ENCODE results near the gene FTSJ1.
A peak's percentile ranks its signal among the peaks of the same experiment; 100 is the strongest.

The FTSJ1 gene

DNA sequence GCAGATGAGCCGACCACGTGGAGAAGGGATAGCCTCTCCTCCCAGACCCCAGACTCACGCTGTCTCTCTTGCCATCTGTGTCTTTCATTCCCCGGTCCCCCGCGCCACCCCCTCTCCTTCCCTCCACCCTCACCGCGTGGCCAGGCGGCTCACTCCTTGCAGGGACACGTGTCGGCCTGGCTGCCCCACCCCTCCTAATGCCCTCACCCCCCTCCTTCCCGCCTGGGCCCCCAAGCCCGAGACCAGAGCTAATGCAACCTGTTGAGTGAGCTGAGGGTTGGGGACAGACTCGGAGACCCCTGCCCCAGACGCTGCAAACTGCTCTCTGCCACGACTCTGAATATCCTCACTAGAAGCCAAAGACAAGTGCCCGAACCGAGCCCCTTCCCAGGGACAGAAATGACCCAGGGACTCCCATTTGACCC, 7.7 kb upstream of the FTSJ1 start:
- DNase-seq (ENCODE audit: low read depth, low spot score) = no peak
- H3K9ac ChIP-seq (ENCODE audit: insufficient read length) = peak overlapping the region; percentile 87
- H3K27ac ChIP-seq = peak overlapping the region; percentile 80
- no peaks in the 10 kb centered on the region for H3K9me3 ChIP-seq (ENCODE audit: low read depth, low read length)
- no peak for TF ChIP-seq FOXP2 (optimal IDR thresholded peaks at IDR 0.05; ENCODE audit: control extremely low read depth, extremely low read length, insufficient read depth)
- no peak for TF ChIP-seq POLR2AphosphoS5 (IDR thresholded peaks at IDR 0.05; ENCODE audit: borderline replicate concordance, low read depth, low read length)
- TF ChIP-seq EZH2 (IDR thresholded peaks at IDR 0.05) = no peak
- peak overlapping the region; percentile 85 for H3K4me3 ChIP-seq
- peaks cover 11% of the 10 kb centered on the region; the same call in 1 of the 2 replicates for H3K36me3 ChIP-seq (ENCODE audit: insufficient read depth, low read length)

DNA sequence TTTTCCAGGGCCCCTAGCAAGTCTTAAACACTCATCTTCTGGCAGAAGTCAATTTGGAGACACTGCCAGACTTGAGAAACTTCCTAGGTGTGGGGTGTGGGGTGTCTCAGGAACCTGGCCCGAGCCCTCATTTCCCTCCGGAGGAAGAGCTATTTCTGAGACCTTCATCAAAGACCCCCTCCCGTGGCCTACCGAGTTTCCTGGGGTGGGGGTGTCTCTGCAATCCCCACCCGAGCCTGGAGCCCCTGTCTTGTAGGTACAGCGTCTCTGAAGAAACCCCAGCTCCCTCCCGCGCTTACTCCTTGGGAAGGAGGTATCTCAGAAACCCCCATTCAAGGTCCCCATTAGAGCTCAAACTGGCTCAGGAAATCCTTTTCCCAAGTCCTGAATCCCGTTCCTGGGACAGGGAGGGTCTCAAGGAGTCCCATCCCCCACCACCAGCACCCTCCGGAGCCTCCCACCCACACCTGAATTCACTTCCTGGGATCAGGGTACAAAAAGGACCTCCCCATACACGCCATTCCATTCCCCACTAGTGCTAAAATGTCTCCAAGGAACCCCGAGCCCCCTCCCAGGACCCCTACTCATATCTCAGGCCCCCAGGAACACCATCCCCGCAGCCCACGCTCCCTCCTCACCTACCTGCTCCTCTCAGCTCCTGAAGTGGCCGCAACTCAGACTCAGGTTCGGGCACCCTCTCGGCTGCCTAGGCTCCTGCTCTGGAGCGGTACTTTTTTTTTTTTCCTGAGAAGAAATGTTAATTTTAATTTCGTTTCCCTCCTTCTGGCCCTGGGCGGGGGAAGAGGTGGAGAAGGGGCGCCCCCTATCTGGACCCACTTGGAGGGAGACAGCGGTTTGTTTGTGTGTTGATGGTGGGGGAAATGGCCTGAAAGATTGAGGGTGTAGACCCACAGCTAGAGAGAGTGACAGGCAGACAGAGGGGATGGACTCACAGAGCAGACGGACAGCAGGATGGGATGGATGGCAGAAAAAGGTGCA, 7.0 kb upstream of the FTSJ1 start:
- H3K4me3 ChIP-seq = peak overlapping the region; percentile 85

DNA sequence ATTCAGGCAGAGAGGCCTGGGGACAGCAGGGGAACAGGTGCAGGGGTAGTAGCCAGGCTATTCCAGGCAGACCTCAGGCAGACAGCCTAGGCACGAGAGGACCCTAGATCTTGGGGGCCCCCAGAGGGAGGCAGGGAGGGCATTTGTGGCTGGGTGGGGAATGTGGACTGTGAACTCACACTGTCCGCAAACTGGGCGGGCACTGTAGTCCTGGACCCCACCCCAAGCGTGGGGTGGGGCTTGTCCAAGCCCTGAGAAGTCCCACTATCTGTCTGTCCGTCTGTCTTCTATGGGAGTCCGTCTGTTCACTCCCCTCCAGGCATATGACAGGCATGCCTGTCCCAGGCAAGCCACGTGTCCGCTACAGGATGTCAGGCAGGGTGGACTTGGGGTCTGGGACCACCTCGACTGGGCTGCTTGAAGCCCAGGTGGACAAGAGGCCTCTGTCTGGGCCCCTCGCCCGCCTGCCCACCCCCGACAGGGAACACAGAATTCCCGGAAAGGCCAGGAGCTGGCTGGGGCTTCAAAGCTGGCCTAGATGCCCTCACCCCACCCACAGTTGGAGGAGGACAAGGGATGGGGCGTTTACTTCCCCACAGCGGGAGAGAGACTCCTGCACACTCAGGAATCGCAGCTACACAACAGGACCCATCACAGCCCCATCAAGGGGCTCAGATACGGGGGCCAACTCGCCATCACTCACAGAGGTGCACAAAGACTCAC, 5.7 kb upstream of the FTSJ1 start, which contains the start of gene SLC38A5:
Gene SLC38A5 (minus strand): TSS at position 151 of the 723 bp plus-strand sequence. CDS start 2,336 bp downstream, outside the sequence.
- no peak for DNase-seq (ENCODE audit: low read depth, low spot score)
- H3K27ac ChIP-seq = peak within 1 kb of the TSS; percentile 80
- peak within 1 kb of the TSS; percentile 87 for H3K9ac ChIP-seq (ENCODE audit: insufficient read length)
- peaks cover 10% of the 10 kb centered on the region; the same call in 1 of the 2 replicates for H3K36me3 ChIP-seq (ENCODE audit: insufficient read depth, low read length)
- H3K9me3 ChIP-seq (ENCODE audit: low read depth, low read length) = no peaks in the 10 kb centered on the region
- no peak for TF ChIP-seq FOXP2 (optimal IDR thresholded peaks at IDR 0.05; ENCODE audit: control extremely low read depth, extremely low read length, insufficient read depth)
- no peak for TF ChIP-seq POLR2AphosphoS5 (IDR thresholded peaks at IDR 0.05; ENCODE audit: borderline replicate concordance, low read depth, low read length)
- TF ChIP-seq EZH2 (IDR thresholded peaks at IDR 0.05) = no peak
- H3K4me3 ChIP-seq = peak within 1 kb of the TSS; percentile 85

More for the DNA sequence above, 7.0 kb upstream of the FTSJ1 start:
- TF ChIP-seq EZH2 (IDR thresholded peaks at IDR 0.05) (no peak), POLR2AphosphoS5 (IDR thresholded peaks at IDR 0.05; ENCODE audit: borderline replicate concordance, low read depth, low read length) (peak; percentile 32; the same call in 1 of the 2 replicates), FOXP2 (optimal IDR thresholded peaks at IDR 0.05; ENCODE audit: control extremely low read depth, extremely low read length, insufficient read depth) (no peak)
- Histone ChIP-seq H3K27ac (peak overlapping the region; percentile 80), H3K36me3 (ENCODE audit: insufficient read depth, low read length) (peaks cover 11% of the 10 kb centered on the region; the same call in 1 of the 2 replicates), H3K9ac (ENCODE audit: insufficient read length) (peak overlapping the region; percentile 87), H3K9me3 (ENCODE audit: low read depth, low read length) (no peaks in the 10 kb centered on the region)
- no peak for DNase-seq (ENCODE audit: low read depth, low spot score)

- Histone ChIP-seq H3K9me3 (ENCODE audit: low read depth, low read length) (no peaks in the 10 kb centered on the region), H3K36me3 (ENCODE audit: insufficient read depth, low read length) (peaks cover 5% of the 10 kb centered on the region; the same call in 1 of the 2 replicates), H3K9ac (ENCODE audit: insufficient read length) (no peak overlapping the region), H3K27ac (0 out of 2 replicates have a peak overlapping the region, but pooled peaks have one; percentile 5), H3K4me3 (no peak overlapping the region)
- no peak for DNase-seq (ENCODE audit: low read depth, low spot score)
- TF ChIP-seq POLR2AphosphoS5 (IDR thresholded peaks at IDR 0.05; ENCODE audit: borderline replicate concordance, low read depth, low read length) (no peak), EZH2 (IDR thresholded peaks at IDR 0.05) (no peak), FOXP2 (optimal IDR thresholded peaks at IDR 0.05; ENCODE audit: control extremely low read depth, extremely low read length, insufficient read depth) (no peak)
These were observed 5.2 kb upstream of the FTSJ1 start for GRCh38 chrX:48470833-48471118.

- no peak for DNase-seq (ENCODE audit: low read depth, low spot score)
- Histone ChIP-seq H3K4me3 (no peak overlapping the region), H3K36me3 (ENCODE audit: insufficient read depth, low read length) (peaks cover under 1% of the 10 kb centered on the region; the same call in 1 of the 2 replicates), H3K27ac (peak overlapping the region; percentile 46), H3K9me3 (ENCODE audit: low read depth, low read length) (no peaks in the 10 kb centered on the region), H3K9ac (ENCODE audit: insufficient read length) (no peak overlapping the region)
- TF ChIP-seq POLR2AphosphoS5 (IDR thresholded peaks at IDR 0.05; ENCODE audit: borderline replicate concordance, low read depth, low read length) (no peak), EZH2 (IDR thresholded peaks at IDR 0.05) (no peak), FOXP2 (optimal IDR thresholded peaks at IDR 0.05; ENCODE audit: control extremely low read depth, extremely low read length, insufficient read depth) (no peak)
These were observed 4.5 kb upstream of the FTSJ1 start for GRCh38 chrX:48471504-48471903.

- Histone ChIP-seq H3K9me3 (ENCODE audit: low read depth, low read length) (no peaks in the 10 kb centered on the region), H3K4me3 (no peak overlapping the region), H3K36me3 (ENCODE audit: insufficient read depth, low read length) (no peaks in the 10 kb centered on the region), H3K9ac (ENCODE audit: insufficient read length) (no peak overlapping the region), H3K27ac (peak overlapping the region; percentile 92)
- no peak for TF ChIP-seq FOXP2 (optimal IDR thresholded peaks at IDR 0.05; ENCODE audit: control extremely low read depth, extremely low read length, insufficient read depth)
- no peak for TF ChIP-seq POLR2AphosphoS5 (IDR thresholded peaks at IDR 0.05; ENCODE audit: borderline replicate concordance, low read depth, low read length)
- TF ChIP-seq EZH2 (IDR thresholded peaks at IDR 0.05) = no peak
- no peak for DNase-seq (ENCODE audit: low read depth, low spot score)
These were observed 3.8 kb upstream of the FTSJ1 start for GRCh38 chrX:48472225-48472624.

GRCh38 chrX:48472851-48473703, 2.9 kb upstream of the FTSJ1 start:
- TF ChIP-seq FOXP2 (optimal IDR thresholded peaks at IDR 0.05; ENCODE audit: control extremely low read depth, extremely low read length, insufficient read depth) = no peak
- TF ChIP-seq EZH2 (IDR thresholded peaks at IDR 0.05) = no peak
- no peak for TF ChIP-seq POLR2AphosphoS5 (IDR thresholded peaks at IDR 0.05; ENCODE audit: borderline replicate concordance, low read depth, low read length)
- H3K9ac ChIP-seq (ENCODE audit: insufficient read length) = peak overlapping the region; percentile 16
- peak overlapping the region; percentile 92 for H3K27ac ChIP-seq
- peak overlapping the region; percentile 24; the same call in 1 of the 2 replicates for H3K4me3 ChIP-seq
- no peak for DNase-seq (ENCODE audit: low read depth, low spot score)
- no peaks in the 10 kb centered on the region for H3K9me3 ChIP-seq (ENCODE audit: low read depth, low read length)
- H3K36me3 ChIP-seq (ENCODE audit: insufficient read depth, low read length) = no peaks in the 10 kb centered on the region
